Activated CD8-positive, alpha-beta memory T cell treated with anti-CD3 and anti-CD28 coated beads for 24 hours (primary cell): ENCODE data around the gene GSTP1.
A peak's percentile ranks its signal among the peaks of the same experiment; 100 is the strongest.
"Not testable (repeated sequence)": the region's sequence is repeated elsewhere in the genome, so short reads cannot be mapped to it uniquely, and the experiment has no call there.

Experiments used
- DNase-seq: peaks from one replicate; pipeline ENCODE4 v3.0.0-alpha.2; 2020

GSTP1 gene

GRCh38 chr11:67564230-67564629 is 19.4 kb upstream of the GSTP1 start:
- no peak for DNase-seq

DNA sequence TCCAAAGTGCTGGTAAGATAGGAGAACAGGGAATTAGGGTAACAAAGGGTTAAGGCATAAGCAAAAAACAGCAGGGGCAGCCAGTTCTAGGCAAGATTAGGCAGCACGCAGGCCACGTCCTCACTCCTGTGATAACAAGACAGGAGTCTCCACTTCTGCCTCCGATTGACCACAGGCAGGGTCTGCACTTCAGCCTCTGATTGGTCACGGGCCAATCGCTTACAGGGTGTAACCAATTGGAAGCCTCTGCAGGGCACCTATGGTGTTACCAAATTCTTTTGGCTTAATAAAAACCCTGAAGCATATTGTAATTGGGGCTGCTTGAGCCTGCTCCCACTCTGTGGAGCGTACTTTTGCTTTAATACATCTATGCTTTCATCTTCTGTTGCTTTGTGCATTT is 12.2 kb upstream of the GSTP1 start:
- no peak for DNase-seq

DNA sequence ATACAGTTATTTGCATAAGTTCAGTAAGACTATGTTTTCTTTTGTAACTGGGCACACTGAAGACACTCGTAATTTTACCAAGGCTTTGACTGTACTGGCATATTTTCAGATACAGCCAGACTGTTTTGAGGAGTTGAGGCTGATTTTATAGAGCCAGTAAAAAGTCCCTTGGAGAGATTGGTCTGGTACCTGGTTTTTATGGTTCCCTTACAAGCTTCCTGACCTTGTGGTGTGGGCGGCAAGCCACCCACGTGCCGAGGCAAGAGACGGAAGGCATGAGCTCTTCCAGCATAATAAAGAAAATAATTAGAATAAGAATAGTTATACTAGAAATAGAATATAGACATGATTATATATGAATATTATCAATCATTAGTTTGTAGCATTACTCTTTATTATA is 11.3 kb upstream of the GSTP1 start:
- no peak for DNase-seq

DNA sequence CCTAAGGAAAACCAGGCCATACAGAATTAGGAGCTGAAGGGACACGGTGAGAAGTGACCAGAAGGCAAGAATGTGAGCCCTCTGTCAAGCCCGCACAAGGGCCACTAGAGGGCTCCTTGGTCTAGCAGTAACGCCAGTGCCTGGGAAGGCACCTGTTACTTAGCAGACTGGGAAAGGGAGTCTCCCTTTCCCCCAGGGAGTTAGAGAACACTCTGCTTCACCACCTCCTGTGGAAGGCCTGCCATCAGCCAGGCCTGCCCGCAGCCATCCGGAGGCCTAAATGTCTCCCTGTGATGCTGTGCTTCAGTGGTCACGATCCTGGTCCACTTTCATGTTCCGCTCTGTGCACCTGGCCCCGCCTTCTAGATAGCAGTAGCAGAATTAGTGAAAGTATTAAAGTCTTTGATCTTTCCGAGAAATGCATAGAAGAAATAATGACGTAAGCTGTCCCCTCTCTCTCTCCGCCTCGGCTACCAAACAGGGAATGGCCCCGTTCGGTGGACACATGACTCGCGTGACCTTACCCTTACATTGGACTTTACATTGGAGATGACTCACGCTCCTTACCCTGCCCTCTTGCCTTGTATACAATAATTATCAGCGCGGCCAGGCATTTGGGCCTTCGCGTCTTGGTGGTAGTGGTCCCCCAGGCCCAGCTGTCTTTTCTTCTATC is 10.7 kb upstream of the GSTP1 start:
- DNase-seq = no peak

DNA sequence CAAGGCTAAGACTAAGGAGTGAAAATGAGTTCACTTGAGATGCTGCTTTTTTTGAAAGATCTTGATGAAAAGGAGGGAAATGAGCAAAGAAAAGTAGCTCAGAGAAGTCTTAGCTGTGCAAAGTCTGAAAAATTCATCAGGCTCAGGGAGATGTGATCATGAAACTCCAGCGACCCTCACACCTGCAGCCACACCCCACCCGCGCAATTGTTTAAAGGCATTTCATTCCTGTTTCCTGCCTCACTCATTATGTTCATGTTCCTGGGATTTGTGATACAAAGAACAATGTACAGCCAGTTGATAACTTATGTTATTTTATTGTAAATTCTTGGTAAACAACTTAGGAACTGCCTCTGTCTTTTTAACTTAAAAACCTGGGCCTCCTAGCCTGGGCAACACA is 8.7 kb upstream of the GSTP1 start:
- no peak for DNase-seq

GRCh38 chr11:67576735-67577475 is 6.7 kb upstream of the GSTP1 start:
- no peak for DNase-seq

DNA sequence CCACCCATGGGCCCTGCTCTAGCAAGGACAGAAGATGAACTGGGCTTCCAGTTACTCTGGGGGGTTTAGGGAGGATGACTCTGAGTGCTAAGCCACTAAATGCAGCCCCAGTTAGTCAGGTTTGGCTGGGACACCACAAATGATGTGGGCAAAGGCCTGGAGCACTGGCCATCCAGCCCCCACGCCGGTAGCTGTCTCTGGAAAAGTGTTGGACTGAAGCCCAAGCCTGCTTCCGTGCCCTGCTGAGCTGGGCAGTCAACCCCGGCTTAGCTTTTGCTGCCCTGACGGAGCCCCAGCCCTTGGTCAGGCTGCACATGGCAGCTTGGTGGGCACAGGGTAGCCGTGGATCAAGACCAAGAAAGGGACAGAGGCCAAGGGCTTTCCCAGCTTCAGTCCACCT is 5.7 kb upstream of the GSTP1 start:
- DNase-seq = no peak

DNA sequence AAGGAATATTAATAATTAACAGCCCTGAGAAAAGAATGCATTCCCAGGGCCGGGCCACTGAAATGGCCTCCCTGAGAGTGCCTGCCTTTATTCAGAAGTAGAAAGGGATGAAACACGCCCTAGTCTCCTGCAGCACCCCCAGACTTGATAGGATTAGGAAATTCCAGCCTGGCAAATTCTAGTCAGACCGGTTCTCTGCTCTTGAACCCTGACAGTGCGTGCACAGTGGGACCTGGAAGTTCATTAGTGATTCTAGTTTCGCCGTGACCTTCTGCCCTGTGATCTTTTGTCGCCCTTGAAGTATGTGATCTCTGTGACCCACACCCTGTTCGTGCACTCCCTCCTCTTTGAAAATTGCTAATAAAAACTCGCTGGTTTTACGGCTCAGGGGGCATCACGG is 2.1 kb upstream of the GSTP1 start:
- no peak for DNase-seq

- DNase-seq = no peak
These were observed 1.6 kb upstream of the GSTP1 start for GRCh38 chr11:67582011-67582410.

- peak; percentile 80 for DNase-seq
These were observed 731 bp downstream of the GSTP1 start for GRCh38 chr11:67584205-67584880.

DNA sequence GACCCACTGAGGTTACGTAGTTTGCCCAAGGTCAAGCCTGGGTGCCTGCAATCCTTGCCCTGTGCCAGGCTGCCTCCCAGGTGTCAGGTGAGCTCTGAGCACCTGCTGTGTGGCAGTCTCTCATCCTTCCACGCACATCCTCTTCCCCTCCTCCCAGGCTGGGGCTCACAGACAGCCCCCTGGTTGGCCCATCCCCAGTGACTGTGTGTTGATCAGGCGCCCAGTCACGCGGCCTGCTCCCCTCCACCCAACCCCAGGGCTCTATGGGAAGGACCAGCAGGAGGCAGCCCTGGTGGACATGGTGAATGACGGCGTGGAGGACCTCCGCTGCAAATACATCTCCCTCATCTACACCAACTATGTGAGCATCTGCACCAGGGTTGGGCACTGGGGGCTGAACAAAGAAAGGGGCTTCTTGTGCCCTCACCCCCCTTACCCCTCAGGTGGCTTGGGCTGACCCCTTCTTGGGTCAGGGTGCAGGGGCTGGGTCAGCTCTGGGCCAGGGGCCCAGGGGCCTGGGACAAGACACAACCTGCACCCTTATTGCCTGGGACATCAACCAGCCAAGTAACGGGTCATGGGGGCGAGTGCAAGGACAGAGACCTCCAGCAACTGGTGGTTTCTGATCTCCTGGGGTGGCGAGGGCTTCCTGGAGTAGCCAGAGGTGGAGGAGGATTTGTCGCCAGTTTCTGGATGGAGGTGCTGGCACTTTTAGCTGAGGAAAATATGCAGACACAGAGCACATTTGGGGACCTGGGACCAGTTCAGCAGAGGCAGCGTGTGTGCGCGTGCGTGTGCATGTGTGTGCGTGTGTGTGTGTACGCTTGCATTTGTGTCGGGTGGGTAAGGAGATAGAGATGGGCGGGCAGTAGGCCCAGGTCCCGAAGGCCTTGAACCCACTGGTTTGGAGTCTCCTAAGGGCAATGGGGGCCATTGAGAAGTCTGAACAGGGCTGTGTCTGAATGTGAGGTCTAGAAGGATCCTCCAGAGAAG is 1.6 kb downstream of the GSTP1 start:
- DNase-seq = no peak

GRCh38 chr11:67585911-67586310 is 2.3 kb downstream of the GSTP1 start:
- DNase-seq = no peak

GRCh38 chr11:67586568-67587250 is 3.1 kb downstream of the GSTP1 start:
- no peak for DNase-seq

DNA sequence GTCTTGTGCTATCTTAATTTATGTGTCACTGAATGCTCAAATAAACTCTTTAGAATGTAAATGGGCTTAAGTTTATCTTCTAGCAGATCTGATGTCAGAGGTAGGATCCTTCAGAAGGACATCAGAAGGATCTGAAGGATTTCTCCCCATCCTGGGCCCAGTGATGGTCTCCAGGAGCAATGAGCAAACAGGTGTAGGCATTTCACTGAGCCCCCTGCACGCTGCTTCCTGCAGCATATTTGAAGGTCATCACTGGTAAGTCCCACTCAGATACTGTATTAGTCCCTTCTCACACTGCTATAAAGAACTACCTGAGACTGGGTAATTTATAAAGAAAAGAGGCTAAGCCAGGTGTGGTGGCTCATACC is 4.5 kb downstream of the GSTP1 start:
- DNase-seq = no peak

- not testable (repeated sequence) for DNase-seq
These were observed 5.3 kb downstream of the GSTP1 start for GRCh38 chr11:67588899-67589415.

GRCh38 chr11:67592880-67593564 is 9.4 kb downstream of the GSTP1 start:
- DNase-seq = no peak

DNA sequence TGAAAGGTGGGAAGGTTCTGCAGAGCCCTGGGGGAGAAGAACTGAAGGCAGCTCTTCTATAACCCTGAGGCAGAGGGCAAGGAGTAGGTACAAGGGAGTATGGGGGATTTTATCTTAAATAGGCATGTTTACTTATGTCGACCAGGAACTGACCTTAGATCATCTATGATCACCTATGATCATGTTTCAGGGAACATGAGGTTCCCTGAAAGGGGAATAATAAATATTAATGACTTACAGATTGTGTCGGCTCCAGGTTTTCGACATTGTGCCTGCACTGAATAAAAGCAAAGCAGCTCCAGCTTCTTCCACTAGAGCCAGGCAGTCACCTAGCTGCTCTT is 9.9 kb downstream of the GSTP1 start:
- no peak for DNase-seq

DNA sequence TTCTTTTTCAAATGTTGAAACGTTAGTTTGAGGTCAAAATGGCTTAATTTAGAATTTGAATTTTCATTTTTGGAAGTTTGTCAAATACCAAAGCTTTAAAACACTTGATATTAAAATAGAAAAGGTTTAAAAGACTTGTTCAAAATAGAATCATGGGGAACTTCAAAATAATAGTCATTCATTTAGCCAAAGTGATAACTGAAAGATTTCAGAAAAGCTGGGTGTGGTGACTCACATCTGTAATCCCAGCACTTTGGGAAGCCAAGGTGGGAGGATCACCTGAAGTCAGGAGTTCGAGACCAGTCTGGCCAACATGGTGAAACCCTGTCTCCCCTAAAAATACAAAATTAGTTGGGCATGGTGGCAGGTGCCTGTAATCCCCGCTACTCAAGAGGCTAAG is 10.9 kb downstream of the GSTP1 start:
- no peak for DNase-seq

DNA sequence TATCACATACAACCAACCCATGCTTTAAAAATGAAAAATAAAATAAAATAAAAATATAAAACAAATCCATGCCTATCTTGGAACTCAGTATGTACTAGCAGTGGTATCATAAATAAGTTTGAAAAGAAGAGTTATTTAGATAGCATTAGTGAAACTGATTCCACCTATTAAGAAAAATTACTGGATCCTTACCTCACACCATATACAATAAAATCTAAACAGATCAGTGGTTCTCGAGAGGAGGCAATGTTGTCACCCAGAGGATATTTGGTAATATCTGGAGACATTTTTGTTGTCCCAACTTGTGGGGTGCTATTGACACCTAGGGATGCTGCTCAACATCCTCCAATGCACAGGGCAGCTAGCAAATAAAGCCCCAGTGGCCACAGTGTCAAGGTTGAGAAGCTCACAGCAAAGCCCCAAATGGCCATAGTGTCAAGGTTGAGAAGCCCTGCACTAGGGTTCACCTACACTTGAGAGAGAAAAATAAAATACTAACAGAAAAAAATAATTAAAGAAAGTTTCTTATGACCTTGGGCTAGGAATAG is 13.2 kb downstream of the GSTP1 start:
- no peak for DNase-seq

GRCh38 chr11:67597458-67597857 is 13.8 kb downstream of the GSTP1 start:
- not testable (repeated sequence) for DNase-seq

- DNase-seq = not testable (repeated sequence)
These were observed 14.4 kb downstream of the GSTP1 start for GRCh38 chr11:67597963-67598362.
